ENCODE data around the gene FGF13.

- TF ChIP-seq POLR2AphosphoS5 (IDR thresholded peaks at IDR 0.05), result no peak
- TF ChIP-seq RAD21 (conservative IDR thresholded peaks at IDR 0.05), result no peak
- TF ChIP-seq EZH2 (IDR thresholded peaks at IDR 0.05; ENCODE audit: borderline replicate concordance, insufficient read depth, low read length, poor library complexity, severe bottlenecking), result no peak
Observed at GRCh38 chrX:138669693-138670092, 41.8 kb downstream of the FGF13 start.
